HEK293 (cell line): ENCODE measurements around the gene LIX1L.

ENCODE experiments used
- CTCF ChIP-seq: fragments of 450-650 bp; formaldehyde crosslinking; IDR thresholded peaks from 2 replicates; pipeline ENCODE4 v1.5.1; 2016; ENCODE audit warnings: missing biosample characterization, missing genetic modification characterization
- EGR2 ChIP-seq: fragments of 450-650 bp; formaldehyde crosslinking; IDR thresholded peaks from 2 replicates; pipeline ENCODE4 v1.5.1; 2016; ENCODE audit warnings: low read depth, missing biosample characterization, missing genetic modification characterization
- GFI1B ChIP-seq: fragments of 450-650 bp; formaldehyde crosslinking; IDR thresholded peaks from 2 replicates; pipeline ENCODE4 v1.5.1; 2016; ENCODE audit warnings: missing biosample characterization, missing genetic modification characterization
- GLI2 ChIP-seq: fragments of 450-650 bp; formaldehyde crosslinking; IDR thresholded peaks from 2 replicates; pipeline ENCODE4; 2017; ENCODE audit warnings: missing biosample characterization, missing genetic modification characterization, low read depth, borderline replicate concordance
- GLIS1 ChIP-seq: fragments of 450-650 bp; formaldehyde crosslinking; IDR thresholded peaks from 2 replicates; pipeline ENCODE4 v1.5.1; 2016; ENCODE audit warnings: missing biosample characterization, missing genetic modification characterization
- HOXD13 ChIP-seq: sonication (generic); formaldehyde crosslinking; IDR thresholded peaks from 2 replicates; pipeline ENCODE4 v1.8.0; 2022; ENCODE audit warnings: missing genetic modification reagents, borderline replicate concordance
- KLF10 ChIP-seq: fragments of 450-650 bp; IDR thresholded peaks from 2 replicates; pipeline ENCODE4 v1.5.1; 2018; ENCODE audit warnings: missing biosample characterization, mild to moderate bottlenecking, missing genetic modification characterization
- KLF8 ChIP-seq: fragments of 450-650 bp; formaldehyde crosslinking; IDR thresholded peaks from 2 replicates; pipeline ENCODE4 v1.5.1; 2016; ENCODE audit warnings: missing biosample characterization, missing genetic modification characterization
- MYNN ChIP-seq: fragments of 450-650 bp; formaldehyde crosslinking; IDR thresholded peaks from 2 replicates; pipeline ENCODE4 v1.5.1; 2016; ENCODE audit warnings: missing biosample characterization, missing genetic modification characterization, borderline replicate concordance
- SP2 ChIP-seq: fragments of 450-650 bp; formaldehyde crosslinking; IDR thresholded peaks from 2 replicates; pipeline ENCODE4 v1.5.1; 2016; ENCODE audit warnings: missing biosample characterization, missing genetic modification characterization
- SP3 ChIP-seq: fragments of 450-650 bp; formaldehyde crosslinking; IDR thresholded peaks from 2 replicates; pipeline ENCODE4 v1.5.1; 2016; ENCODE audit warnings: missing biosample characterization, missing genetic modification characterization
- WT1 ChIP-seq: fragments of 450-650 bp; formaldehyde crosslinking; IDR thresholded peaks from 2 replicates; pipeline ENCODE4 v1.5.1; 2016; ENCODE audit warnings: missing biosample characterization, missing genetic modification characterization
- ZEB2 ChIP-seq: fragments of 450-650 bp; formaldehyde crosslinking; IDR thresholded peaks from 2 replicates; pipeline ENCODE4 v1.5.1; 2016; ENCODE audit warnings: missing biosample characterization, missing genetic modification characterization
- ZFP37 ChIP-seq: fragments of 450-650 bp; formaldehyde crosslinking; IDR thresholded peaks from 2 replicates; pipeline ENCODE4 v1.5.1; 2016; ENCODE audit warnings: missing biosample characterization, missing genetic modification characterization
- ZFP69B ChIP-seq: fragments of 450-650 bp; formaldehyde crosslinking; IDR thresholded peaks from 2 replicates; pipeline ENCODE4 v1.5.1; 2016; ENCODE audit warnings: missing biosample characterization, missing genetic modification characterization
- ZNF146 ChIP-seq: fragments of 450-650 bp; formaldehyde crosslinking; IDR thresholded peaks from 2 replicates; pipeline ENCODE4 v1.5.1; 2016; ENCODE audit warnings: missing biosample characterization, missing genetic modification characterization
- ZNF18 ChIP-seq: fragments of 450-650 bp; formaldehyde crosslinking; IDR thresholded peaks from 2 replicates; pipeline ENCODE4 v1.5.1; 2016; ENCODE audit warnings: missing biosample characterization, missing genetic modification characterization
- ZNF335 ChIP-seq: fragments of 450-650 bp; formaldehyde crosslinking; conservative IDR thresholded peaks from 2 replicates; pipeline ENCODE4 v1.5.1; 2016; ENCODE audit warnings: missing biosample characterization, missing genetic modification characterization
- ZNF394 ChIP-seq: fragments of 450-650 bp; formaldehyde crosslinking; IDR thresholded peaks from 2 replicates; pipeline ENCODE4 v1.5.1; 2016; ENCODE audit warnings: missing biosample characterization, missing genetic modification characterization, mild to moderate bottlenecking, moderate library complexity, borderline replicate concordance
- ZNF433 ChIP-seq: fragments of 450-650 bp; formaldehyde crosslinking; IDR thresholded peaks from 2 replicates; pipeline ENCODE4 v1.5.1; 2016; ENCODE audit warnings: missing biosample characterization, missing genetic modification characterization, low read depth
- ZNF558 ChIP-seq: fragments of 450-650 bp; formaldehyde crosslinking; IDR thresholded peaks from 2 replicates; pipeline ENCODE4 v1.5.1; 2016; ENCODE audit warnings: missing biosample characterization, missing genetic modification characterization
- ZNF600 ChIP-seq: fragments of 450-650 bp; formaldehyde crosslinking; IDR thresholded peaks from 2 replicates; pipeline ENCODE4 v1.5.1; 2016; ENCODE audit warnings: missing biosample characterization, missing genetic modification characterization
- ZNF610 ChIP-seq: fragments of 450-650 bp; formaldehyde crosslinking; IDR thresholded peaks from 2 replicates; pipeline ENCODE4 v1.5.1; 2016; ENCODE audit warnings: missing biosample characterization, missing genetic modification characterization, borderline replicate concordance
- ZNF639 ChIP-seq: fragments of 450-650 bp; formaldehyde crosslinking; IDR thresholded peaks from 2 replicates; pipeline ENCODE4 v1.5.1; 2016; ENCODE audit warnings: missing biosample characterization, missing genetic modification characterization
- ZNF701 ChIP-seq: fragments of 450-650 bp; formaldehyde crosslinking; IDR thresholded peaks from 2 replicates; pipeline ENCODE4 v1.5.1; 2016; ENCODE audit warnings: missing biosample characterization, missing genetic modification characterization
- ZNF747 ChIP-seq: fragments of 450-650 bp; formaldehyde crosslinking; IDR thresholded peaks from 2 replicates; pipeline ENCODE4 v1.5.1; 2016; ENCODE audit warnings: missing biosample characterization, missing genetic modification characterization
- ZNF76 ChIP-seq: fragments of 450-650 bp; formaldehyde crosslinking; IDR thresholded peaks from 2 replicates; pipeline ENCODE4; 2016; ENCODE audit warnings: low read depth, missing biosample characterization, missing genetic modification characterization, borderline replicate concordance
- ZSCAN30 ChIP-seq: fragments of 450-650 bp; IDR thresholded peaks from 2 replicates; pipeline ENCODE4 v1.5.1; 2018; ENCODE audit warnings: missing biosample characterization, mild to moderate bottlenecking, missing genetic modification characterization, moderate library complexity
- TF ChIP-seq, protein P1 (sequence below): fragments of 450-650 bp; formaldehyde crosslinking; IDR thresholded peaks from 2 replicates; pipeline ENCODE4 v1.5.1; 2016; ENCODE audit warnings: missing biosample characterization, missing genetic modification characterization
- TF ChIP-seq, protein P2 (sequence below): fragments of 450-650 bp; formaldehyde crosslinking; IDR thresholded peaks from 2 replicates; pipeline ENCODE4 v1.5.1; 2017; ENCODE audit warnings: missing biosample characterization, missing genetic modification characterization

Gene LIX1L

GRCh38 chr1:145927063-145927886 lies 30.5 kb downstream of the LIX1L start, which contains the start of gene RBM8A (continued):
- TF ChIP-seq, protein P1, sequence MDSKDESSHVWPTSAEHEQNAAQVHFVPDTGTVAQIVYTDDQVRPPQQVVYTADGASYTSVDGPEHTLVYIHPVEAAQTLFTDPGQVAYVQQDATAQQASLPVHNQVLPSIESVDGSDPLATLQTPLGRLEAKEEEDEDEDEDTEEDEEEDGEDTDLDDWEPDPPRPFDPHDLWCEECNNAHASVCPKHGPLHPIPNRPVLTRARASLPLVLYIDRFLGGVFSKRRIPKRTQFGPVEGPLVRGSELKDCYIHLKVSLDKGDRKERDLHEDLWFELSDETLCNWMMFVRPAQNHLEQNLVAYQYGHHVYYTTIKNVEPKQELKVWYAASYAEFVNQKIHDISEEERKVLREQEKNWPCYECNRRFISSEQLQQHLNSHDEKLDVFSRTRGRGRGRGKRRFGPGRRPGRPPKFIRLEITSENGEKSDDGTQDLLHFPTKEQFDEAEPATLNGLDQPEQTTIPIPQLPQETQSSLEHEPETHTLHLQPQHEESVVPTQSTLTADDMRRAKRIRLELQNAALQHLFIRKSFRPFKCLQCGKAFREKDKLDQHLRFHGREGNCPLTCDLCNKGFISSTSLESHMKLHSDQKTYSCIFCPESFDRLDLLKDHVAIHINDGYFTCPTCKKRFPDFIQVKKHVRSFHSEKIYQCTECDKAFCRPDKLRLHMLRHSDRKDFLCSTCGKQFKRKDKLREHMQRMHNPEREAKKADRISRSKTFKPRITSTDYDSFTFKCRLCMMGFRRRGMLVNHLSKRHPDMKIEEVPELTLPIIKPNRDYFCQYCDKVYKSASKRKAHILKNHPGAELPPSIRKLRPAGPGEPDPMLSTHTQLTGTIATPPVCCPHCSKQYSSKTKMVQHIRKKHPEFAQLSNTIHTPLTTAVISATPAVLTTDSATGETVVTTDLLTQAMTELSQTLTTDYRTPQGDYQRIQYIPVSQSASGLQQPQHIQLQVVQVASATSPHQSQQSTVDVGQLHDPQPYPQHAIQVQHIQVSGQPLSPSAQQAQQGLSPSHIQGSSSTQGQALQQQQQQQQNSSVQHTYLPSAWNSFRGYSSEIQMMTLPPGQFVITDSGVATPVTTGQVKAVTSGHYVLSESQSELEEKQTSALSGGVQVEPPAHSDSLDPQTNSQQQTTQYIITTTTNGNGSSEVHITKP (tag by site-specific recombination), result peak; percentile 56
- TF ChIP-seq ZFP69B (tag by site-specific recombination) (peak; percentile 72), HOXD13 (CRISPR knock-in tag) (no peak), ZNF701 (tag by site-specific recombination) (no peak), ZNF558 (tag by site-specific recombination) (no peak; the same call in 1 of the 2 replicates), ZNF335 (tag by site-specific recombination) (peak; percentile 83), ZNF394 (tag by site-specific recombination) (no peak; the same call in 1 of the 2 replicates), ZNF18 (tag by site-specific recombination) (0 out of 2 replicates have a peak, but pooled peaks have one; percentile 47), ZNF600 (tag by site-specific recombination) (peak; percentile 73), ZSCAN30 (tag by site-specific recombination) (peak; percentile 28; the same call in 1 of the 2 replicates), WT1 (peak; percentile 35; the same call in 1 of the 2 replicates), SP3 (tag by site-specific recombination) (peak; percentile 94), MYNN (tag by site-specific recombination) (no peak), ZNF639 (tag by site-specific recombination) (peak; percentile 82), ZNF747 (tag by site-specific recombination) (no peak), KLF8 (peak; percentile 78; the same call in 1 of the 2 replicates), KLF10 (0 out of 2 replicates have a peak, but pooled peaks have one; percentile 52), EGR2 (tag by site-specific recombination) (peak; percentile 81), ZNF146 (no peak), SP2 (tag by site-specific recombination) (peak; percentile 98), ZNF610 (tag by site-specific recombination) (peak; percentile 99), GLI2 (tag by site-specific recombination) (no peak), ZNF433 (no peak), CTCF (tag by site-specific recombination) (peak; percentile 98), ZNF76 (tag by site-specific recombination) (peak; percentile 92), ZEB2 (peak; percentile 89), GFI1B (tag by site-specific recombination) (no peak), ZFP37 (tag by site-specific recombination) (no peak), GLIS1 (peak; percentile 39; the same call in 1 of the 2 replicates)
- TF ChIP-seq, protein P2, sequence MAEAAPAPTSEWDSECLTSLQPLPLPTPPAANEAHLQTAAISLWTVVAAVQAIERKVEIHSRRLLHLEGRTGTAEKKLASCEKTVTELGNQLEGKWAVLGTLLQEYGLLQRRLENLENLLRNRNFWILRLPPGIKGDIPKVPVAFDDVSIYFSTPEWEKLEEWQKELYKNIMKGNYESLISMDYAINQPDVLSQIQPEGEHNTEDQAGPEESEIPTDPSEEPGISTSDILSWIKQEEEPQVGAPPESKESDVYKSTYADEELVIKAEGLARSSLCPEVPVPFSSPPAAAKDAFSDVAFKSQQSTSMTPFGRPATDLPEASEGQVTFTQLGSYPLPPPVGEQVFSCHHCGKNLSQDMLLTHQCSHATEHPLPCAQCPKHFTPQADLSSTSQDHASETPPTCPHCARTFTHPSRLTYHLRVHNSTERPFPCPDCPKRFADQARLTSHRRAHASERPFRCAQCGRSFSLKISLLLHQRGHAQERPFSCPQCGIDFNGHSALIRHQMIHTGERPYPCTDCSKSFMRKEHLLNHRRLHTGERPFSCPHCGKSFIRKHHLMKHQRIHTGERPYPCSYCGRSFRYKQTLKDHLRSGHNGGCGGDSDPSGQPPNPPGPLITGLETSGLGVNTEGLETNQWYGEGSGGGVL (tag by site-specific recombination), result peak; percentile 65
